GM19025 (cell line): ENCODE results near the gene MYL2.

Source experiments
- ATAC-seq: cut with Tn5 transposase; IDR thresholded peaks from one replicate; pipeline ENCODE4 v1.9.1; 2021; ENCODE audit warnings: mild to moderate bottlenecking, low read depth, moderate library complexity; ENCODE audit not compliant: unreplicated experiment

The MYL2 gene

GRCh38 chr12:110930348-110931314 is 10.3 kb upstream of the MYL2 start:
- no peak for ATAC-seq

- no peak for ATAC-seq
These were observed 9.4 kb upstream of the MYL2 start for GRCh38 chr12:110929818-110930217.

DNA sequence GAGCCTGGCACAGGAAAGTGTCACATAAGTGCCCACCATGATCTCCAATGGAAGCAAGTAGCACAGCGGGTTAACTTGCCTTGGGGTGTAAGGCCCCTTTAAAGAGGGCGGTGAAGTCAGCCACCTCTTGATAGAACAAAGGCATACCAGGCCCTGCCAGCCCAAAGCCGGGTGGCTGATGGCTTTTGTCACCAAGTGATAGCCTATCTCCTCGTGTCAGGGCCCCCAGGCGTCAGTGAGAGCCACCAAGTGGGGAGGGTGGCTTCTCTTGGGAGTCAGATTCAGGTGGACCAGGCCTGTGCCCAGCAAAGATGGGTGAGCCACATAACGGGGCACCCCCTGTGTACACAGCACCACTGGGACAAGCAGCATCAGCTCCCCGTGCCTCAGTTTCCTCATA is 8.3 kb upstream of the MYL2 start:
- ATAC-seq, result no peak

GRCh38 chr12:110927546-110927945 is 7.2 kb upstream of the MYL2 start:
- ATAC-seq, result no peak

GRCh38 chr12:110923692-110924334 is 3.4 kb upstream of the MYL2 start:
- ATAC-seq, result no peak

DNA sequence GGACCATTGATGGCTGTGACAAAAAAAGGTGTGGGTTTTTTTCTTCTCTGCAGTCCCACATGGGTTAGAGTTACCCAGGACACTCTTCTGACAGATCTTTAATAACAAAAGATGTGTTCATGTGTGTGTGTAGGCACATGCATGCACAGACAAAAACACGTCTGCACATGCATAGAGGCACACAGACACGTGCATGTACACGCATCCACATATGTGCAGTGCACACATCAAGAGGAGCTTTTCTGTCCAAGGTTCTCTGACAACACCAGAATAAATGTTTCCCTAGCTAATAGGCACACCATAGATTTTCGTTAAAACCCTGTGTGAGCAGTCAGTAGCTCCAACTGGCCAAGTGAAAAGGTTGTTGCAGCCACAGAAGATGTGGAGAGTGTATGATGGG is 2.8 kb upstream of the MYL2 start:
- ATAC-seq, result no peak

DNA sequence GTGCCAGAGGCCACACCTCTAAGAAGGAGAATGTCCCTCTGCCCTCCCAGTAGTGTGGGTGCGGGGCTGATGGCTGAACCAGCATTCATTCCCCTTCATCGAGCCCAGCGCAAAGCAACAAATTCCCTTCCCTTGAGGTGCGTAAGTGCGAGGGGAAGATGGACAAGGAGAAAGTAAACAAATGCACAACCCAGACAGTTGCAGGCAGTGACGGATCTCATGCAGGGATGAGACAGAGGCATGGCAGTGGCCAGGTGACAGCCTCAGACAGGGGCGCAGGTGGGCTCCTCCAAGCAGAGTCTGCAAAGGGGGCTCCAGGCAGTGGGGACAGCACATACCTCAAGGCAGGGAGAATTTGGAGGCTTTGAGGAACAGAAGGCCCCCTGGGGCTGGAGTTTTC is 2.3 kb upstream of the MYL2 start:
- no peak for ATAC-seq

DNA sequence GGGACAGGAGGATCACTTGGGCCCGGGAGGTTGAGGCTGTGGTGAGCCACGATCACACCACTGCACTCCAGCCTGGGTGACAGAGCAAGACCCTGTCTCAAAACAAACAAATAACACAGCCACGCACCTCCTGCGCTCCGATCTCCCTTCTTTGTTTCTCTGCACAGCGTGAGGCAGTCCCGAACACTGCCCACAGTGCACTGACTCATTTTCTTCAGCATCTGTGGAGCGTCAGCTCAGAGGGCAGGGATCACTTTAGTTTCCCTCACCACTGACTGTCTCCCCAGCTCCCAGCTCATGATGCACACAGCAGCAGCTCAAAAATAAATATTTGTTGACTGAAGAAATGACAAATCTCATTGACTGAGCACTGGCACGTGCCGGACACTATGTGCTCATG is 883 bp upstream of the MYL2 start:
- ATAC-seq, result no peak

- no peak for ATAC-seq
These were observed 659 bp downstream of the MYL2 start for GRCh38 chr12:110919720-110920119.

DNA sequence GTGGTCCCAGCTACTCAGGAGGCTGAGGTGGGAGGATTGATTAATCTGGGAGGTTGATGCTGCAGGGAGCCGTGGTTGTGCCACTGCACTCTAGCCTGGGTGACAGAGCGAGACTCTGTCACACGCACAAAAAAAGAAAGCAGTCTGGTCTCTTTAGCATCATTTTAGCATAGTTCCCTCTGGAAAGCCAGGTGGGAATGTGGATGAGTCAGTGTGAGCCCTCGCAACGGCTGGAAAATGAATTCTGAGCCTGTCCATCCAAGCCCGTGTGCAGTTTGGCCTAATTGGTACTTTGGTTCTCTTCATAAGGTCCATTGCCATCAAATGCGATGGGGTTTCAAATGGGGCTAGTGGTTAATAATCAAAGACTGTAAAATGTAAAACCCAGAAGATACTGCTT is 2.4 kb downstream of the MYL2 start:
- ATAC-seq, result no peak

- no peak for ATAC-seq
These were observed 2.9 kb downstream of the MYL2 start for GRCh38 chr12:110917467-110917866.

- no peak for ATAC-seq
These were observed 4.0 kb downstream of the MYL2 start for GRCh38 chr12:110916295-110916875.

- ATAC-seq, result peak; percentile 98
These were observed 7.0 kb downstream of the MYL2 start for GRCh38 chr12:110913119-110914056.

DNA sequence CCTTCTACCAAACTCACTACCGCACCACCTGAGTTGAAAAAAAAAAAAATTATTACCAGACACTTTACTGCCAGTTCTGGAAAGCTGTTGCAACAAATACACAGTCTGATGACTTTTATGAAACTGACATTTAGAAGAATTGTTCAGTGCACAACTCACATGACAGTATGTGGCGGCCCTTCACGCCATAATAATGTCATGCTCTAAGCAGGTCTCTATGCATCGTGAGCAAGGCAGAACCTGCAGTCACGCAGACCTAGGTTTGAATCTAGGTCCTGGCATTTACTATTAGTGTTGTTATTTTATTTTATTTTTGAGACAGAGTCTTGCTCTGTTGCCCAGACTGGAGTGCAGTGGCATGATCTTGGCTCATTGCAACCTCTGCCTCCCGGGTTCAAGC is 8.1 kb downstream of the MYL2 start:
- no peak for ATAC-seq

DNA sequence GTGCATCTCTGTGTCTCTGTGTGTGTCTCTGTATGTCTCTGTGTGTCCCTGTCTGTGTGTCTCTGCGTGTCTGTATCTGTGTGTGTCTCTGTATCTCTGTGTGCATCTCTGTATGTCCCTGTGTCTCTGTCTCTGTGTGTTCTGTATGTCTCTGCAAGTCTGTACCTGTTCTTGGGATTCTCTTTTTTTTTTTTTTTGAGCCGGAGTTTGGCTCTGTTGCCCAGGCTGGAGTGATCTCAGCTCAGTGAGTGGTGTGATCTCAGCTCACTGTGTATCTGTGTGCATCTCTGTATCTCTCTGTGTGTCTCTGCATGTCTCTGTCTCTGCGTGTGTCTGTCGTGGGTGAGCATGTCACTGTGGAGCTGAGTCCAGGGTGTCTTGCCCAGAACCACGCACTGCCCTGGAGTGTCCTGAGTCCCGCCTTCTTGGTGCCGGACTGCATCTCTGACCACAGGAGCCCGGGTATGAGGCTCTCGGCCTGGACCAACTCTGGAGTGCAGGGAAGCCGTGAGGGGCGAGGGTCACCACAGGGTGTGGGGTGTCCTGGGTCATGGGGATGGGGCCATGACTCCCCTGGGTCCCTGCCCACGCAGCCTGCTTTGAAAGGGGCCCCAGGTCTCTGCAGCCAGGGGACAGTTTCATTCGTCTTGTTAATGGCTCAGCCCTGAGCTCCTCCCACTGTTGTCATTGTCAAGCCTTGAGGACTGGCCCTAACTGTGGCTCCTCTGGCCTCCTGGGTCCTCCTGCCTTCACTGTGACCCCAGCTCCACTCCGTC is 11.8 kb downstream of the MYL2 start:
- no peak for ATAC-seq

DNA sequence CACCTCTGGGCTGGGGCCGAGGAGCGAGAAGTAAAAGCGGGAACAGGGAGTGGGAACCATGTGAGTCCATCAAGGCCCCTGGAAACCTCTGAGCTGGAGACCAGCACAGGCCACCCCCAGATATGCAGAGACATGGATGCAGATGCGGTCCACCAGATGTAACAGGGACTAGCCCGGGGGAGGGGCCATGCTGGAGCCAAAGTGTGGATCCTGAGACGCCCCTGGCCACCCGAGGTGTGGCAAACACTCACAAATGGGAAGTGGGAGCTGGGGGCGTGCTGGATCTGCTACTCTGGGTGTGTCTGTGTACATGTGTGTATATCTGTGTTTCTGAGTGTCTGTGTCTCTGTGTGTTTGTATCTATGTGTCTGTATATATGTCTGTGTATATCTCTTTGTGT is 12.8 kb downstream of the MYL2 start:
- no peak for ATAC-seq

DNA sequence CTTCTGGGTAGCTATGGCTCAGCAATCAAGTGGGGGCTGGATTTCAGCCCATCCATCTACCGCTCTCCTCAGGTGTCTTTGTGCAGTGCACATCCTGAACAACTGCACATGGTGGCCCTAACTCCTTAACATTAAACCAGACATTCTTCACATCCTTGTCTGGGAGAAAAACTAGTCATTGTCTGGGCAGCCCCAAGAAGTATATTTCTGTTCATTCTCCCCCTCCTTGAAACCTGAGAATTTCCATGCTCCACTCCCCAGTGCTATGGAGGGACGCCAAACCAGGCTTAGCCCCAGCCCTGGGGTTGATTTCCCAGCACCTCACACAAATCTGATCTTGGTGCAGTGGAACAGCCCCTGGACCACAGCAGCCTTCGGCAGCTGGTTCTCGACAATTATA is 13.4 kb downstream of the MYL2 start:
- no peak for ATAC-seq

DNA sequence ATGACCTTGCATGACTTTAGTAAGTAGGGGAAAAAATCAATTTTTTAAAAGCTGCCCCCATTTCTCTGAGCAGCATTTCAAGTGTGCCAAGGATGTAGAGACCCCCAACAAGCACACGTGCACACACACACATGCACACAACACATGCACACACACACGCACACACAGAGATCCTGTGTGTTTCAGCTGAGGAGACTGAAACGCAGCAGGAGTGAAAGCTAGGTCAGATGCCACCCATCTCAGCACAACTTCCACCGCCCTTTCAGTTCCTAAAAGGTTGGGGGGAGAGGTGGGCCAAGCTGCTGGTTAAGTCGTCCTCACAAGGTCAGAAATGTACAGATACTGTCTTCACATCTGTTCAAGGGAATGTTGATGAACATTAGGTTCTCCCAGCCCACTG is 13.9 kb downstream of the MYL2 start:
- no peak for ATAC-seq

GRCh38 chr12:110906083-110906482 is 14.3 kb downstream of the MYL2 start:
- no peak for ATAC-seq

- no peak for ATAC-seq
These were observed 16.9 kb downstream of the MYL2 start for GRCh38 chr12:110903511-110903910.
